Prostate gland (tissue), 2 donors: Measurements from ENCODE around the gene EEF1AKMT4. TPM values are rescaled to one million over a fixed set of nuclear protein-coding genes. Genes with fewer than 3 reads are reported as not detected.

ENCODE experiments used
- DNase-seq: peaks from one replicate; pipeline ENCODE4 v3.0.0-alpha.2; 2019; ENCODE audit warnings: low spot score
- H3K27ac ChIP-seq, 2 donors: fragments of 200-600 bp; sonication (generic); 2 replicates each; pipeline ENCODE4 v1.5.1; 2017 to 2019
- H3K27me3 ChIP-seq: fragments of 200-600 bp; sonication (generic); replicated peaks from 2 replicates; pipeline ENCODE4 v1.5.1; 2019; ENCODE audit not compliant: insufficient read depth
- H3K36me3 ChIP-seq, 2 donors: fragments of 200-600 bp; sonication (generic); 1 replicate in 1 of 2; 2 replicates in 1 of 2; pipeline versions ENCODE4 v1.5.1 to v1.8.1; 2017 to 2019
- H3K4me1 ChIP-seq: fragments of 200-600 bp; sonication (generic); replicated peaks from 2 replicates; pipeline ENCODE4 v1.5.1; 2019
- H3K4me3 ChIP-seq, 2 donors: fragments of 200-600 bp; sonication (generic); 2 replicates each; pipeline ENCODE4 v1.5.1; 2017 to 2019
- H3K9me3 ChIP-seq: fragments of 200-600 bp; sonication (generic); 2 replicates; pipeline ENCODE4 v1.5.1; 2017
- CTCF ChIP-seq, 4 experiments: fragments of 200-600 bp in 2 of 4; fragments of 450-650 bp in 2 of 4; sonication (generic) in 2 of 4; IDR thresholded peaks; 1 replicate in 3 of 4; 2 replicates in 1 of 4; pipeline ENCODE4 v1.5.1; 2016 to 2019; ENCODE audit warnings: antibody characterized with exemption in 4 of 4, mild to moderate bottlenecking in 2 of 4, moderate library complexity in 2 of 4
- POLR2A ChIP-seq: fragments of 450-650 bp; IDR thresholded peaks from one replicate; pipeline ENCODE4 v1.6.1; 2016; ENCODE audit warnings: antibody characterized with exemption, mild to moderate bottlenecking
- POLR2AphosphoS5 ChIP-seq: sonication (generic); formaldehyde crosslinking; IDR thresholded peaks from one replicate; pipeline ENCODE4 v1.6.1; 2017; ENCODE audit warnings: antibody characterized with exemption
- WGBS: methylation state at CpG from one replicate; pipeline ENCODE4 v1.1.5; 2018; 5-methylcytosine and 5-hydroxymethylcytosine counted together
- intact Hi-C: fragments of 100-400 bp; cut with DNase I; formaldehyde crosslinking; loops from one replicate; pipeline ENCODE4 v1.14.2; 2022
- total RNA-seq, 2 donors: library from RNA; depleted of rRNA; stranded (reverse); fragments of >200 nt; gene quantifications; one replicate each; pipeline ENCODE4 v1.1.0, GENCODE V29; 2016

Gene EEF1AKMT4
- total RNA-seq, 2 donors from 2014 or later: 6.1 TPM

DNA sequence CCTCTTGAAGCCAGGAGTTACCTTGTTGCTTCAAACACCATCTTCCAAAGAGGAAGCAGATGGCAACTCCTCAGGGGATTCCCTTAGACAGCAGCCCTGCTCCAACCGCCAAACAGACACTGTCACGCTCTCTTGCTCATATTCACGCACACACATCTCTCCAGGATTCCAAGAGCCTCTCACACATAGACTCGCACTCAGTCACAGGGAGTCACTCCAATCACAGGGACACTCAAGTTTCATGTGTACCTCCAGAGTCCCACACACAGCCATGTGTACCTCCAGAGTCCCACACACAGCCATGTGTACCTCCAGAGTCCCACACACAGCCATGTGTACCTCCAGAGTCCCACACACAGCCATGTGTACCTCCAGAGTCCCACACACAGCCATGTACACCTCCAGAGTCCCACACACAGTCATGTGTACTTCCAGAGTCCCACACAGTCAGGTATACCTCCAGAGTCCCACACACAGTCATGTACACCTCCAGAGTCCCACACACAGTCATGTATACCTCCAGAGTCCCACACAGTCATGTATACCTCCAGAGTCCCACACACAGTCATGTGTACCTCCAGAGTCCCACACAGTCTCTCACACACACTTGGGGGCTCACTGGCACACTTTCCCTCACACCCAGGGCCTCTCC lies 14.0 kb upstream of the EEF1AKMT4 start:
- no peaks in the 10 kb centered on the region for H3K9me3 ChIP-seq
- H3K4me3 ChIP-seq: no peak overlapping the region
- intact Hi-C loops: no loop called here
- no peak for TF ChIP-seq POLR2A
- TF ChIP-seq POLR2AphosphoS5: no peak
- TF ChIP-seq CTCF (IDR thresholded peaks at IDR 0.05): no peak
- H3K36me3 ChIP-seq: no peaks in the 10 kb centered on the region
- H3K27ac ChIP-seq: no peak overlapping the region
- DNase-seq: no peak
- H3K27me3 ChIP-seq: no peaks in the 10 kb centered on the region
- no peaks in the 10 kb centered on the region for H3K4me1 ChIP-seq
- WGBS: 96% methylated on average over 4 of the region's 4 CpGs

DNA sequence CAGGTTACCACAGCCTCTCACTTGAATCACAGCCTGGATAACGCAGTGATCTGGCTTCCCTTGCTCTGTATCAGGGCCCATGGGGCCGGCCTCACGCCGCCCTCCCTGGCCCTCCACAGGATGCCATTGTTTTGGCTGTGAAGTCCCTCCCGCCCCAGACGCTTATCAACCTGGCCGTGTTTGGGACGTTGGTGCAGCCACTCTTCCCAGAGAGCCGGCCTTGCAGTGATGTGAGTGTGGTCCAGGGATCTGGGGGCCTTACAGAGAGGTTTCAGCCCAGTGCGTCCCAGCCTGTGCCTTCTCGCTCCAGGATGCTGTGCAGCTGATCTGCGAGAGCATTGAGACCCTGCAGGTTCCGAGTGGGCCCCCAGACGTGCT lies 13.4 kb upstream of the EEF1AKMT4 start:
- 48% methylated on average over 13 of the region's 14 CpGs for WGBS
- Histone ChIP-seq H3K4me3 (no peak overlapping the region), H3K9me3 (no peaks in the 10 kb centered on the region), H3K27me3 (no peaks in the 10 kb centered on the region), H3K27ac (no peak overlapping the region), H3K36me3 (no peaks in the 10 kb centered on the region), H3K4me1 (no peaks in the 10 kb centered on the region)
- intact Hi-C loops: no loop called here
- TF ChIP-seq CTCF (IDR thresholded peaks at IDR 0.05) (no peak), POLR2A (no peak), POLR2AphosphoS5 (no peak)
- no peak for DNase-seq

- intact Hi-C loops: no loop called here
- Histone ChIP-seq H3K4me3 (no peak overlapping the region), H3K4me1 (no peaks in the 10 kb centered on the region), H3K27ac (no peak overlapping the region), H3K27me3 (no peaks in the 10 kb centered on the region), H3K36me3 (no peaks in the 10 kb centered on the region), H3K9me3 (no peaks in the 10 kb centered on the region)
- no peak for DNase-seq
- WGBS: 77% methylated on average over 3 of the region's 3 CpGs
- no peak for TF ChIP-seq CTCF (IDR thresholded peaks at IDR 0.05)
- no peak for TF ChIP-seq POLR2AphosphoS5
- no peak for TF ChIP-seq POLR2A
Measured at GRCh38 chr3:184236636-184237035, 12.8 kb upstream of the EEF1AKMT4 start.

DNA sequence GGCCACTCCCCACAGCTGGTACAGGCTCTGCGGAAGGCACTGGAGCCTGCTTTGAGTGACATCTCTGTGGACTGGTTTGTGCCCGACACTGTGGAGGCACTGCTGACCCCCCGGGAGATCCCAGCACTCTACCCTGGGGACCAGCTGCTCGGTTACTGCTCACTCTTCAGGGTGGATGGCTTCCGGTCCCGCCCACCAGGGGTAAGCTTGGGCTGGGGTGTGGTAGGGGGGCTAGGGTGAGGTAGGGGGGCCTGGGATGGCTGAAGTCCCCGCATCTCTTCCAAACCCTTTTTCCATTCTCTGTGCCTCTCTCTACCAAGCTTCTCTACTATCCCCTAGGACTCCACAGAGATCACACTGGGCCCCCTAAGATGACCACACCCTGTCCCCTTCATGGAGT lies 12.3 kb upstream of the EEF1AKMT4 start:
- Histone ChIP-seq H3K27me3 (no peaks in the 10 kb centered on the region), H3K27ac (no peak overlapping the region), H3K4me3 (no peak overlapping the region), H3K4me1 (no peaks in the 10 kb centered on the region), H3K9me3 (no peaks in the 10 kb centered on the region), H3K36me3 (no peaks in the 10 kb centered on the region)
- WGBS: 75% methylated on average over 7 of the region's 7 CpGs
- TF ChIP-seq POLR2AphosphoS5 (no peak), POLR2A (no peak), CTCF (IDR thresholded peaks at IDR 0.05) (no peak)
- DNase-seq: no peak
- intact Hi-C loops: no loop called here

DNA sequence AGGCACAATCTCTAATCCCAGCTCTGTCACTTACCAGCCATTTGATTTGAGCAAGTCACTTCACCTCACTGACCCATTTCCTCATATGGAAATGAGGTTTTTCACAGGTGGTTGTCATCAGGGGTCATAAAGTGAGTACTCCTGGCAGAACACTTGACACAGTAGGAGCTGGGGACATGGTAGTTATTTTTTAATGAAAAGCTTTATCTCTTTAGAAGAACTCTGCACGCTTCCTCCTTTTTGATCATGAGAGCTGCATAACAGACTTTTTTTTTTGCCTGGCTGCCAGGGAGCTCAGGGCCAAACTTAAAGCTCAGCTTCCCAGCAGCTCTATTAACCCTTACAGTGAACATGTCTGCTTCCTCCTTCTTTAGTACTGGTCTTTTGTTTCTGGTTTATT lies 11.7 kb upstream of the EEF1AKMT4 start:
- Histone ChIP-seq H3K36me3 (peaks cover 0 to 4% of the 10 kb centered on the region in 2 donors), H3K4me3 (no peak overlapping the region), H3K9me3 (no peaks in the 10 kb centered on the region), H3K27ac (no peak overlapping the region), H3K4me1 (no peaks in the 10 kb centered on the region), H3K27me3 (no peaks in the 10 kb centered on the region)
- DNase-seq: no peak
- WGBS: 26% methylated on average over 1 of the region's 1 CpG
- intact Hi-C loops: no loop called here
- TF ChIP-seq POLR2A: no peak
- TF ChIP-seq CTCF (IDR thresholded peaks at IDR 0.05): no peak
- TF ChIP-seq POLR2AphosphoS5: no peak
